HG03135 (cell line): ENCODE measurements around the gene ASCL2.

Source experiments
- ATAC-seq: cut with Tn5 transposase; IDR thresholded peaks from one replicate; pipeline ENCODE4 v1.9.1; 2021; ENCODE audit warnings: mild to moderate bottlenecking, moderate library complexity; ENCODE audit not compliant: unreplicated experiment

Gene ASCL2

DNA sequence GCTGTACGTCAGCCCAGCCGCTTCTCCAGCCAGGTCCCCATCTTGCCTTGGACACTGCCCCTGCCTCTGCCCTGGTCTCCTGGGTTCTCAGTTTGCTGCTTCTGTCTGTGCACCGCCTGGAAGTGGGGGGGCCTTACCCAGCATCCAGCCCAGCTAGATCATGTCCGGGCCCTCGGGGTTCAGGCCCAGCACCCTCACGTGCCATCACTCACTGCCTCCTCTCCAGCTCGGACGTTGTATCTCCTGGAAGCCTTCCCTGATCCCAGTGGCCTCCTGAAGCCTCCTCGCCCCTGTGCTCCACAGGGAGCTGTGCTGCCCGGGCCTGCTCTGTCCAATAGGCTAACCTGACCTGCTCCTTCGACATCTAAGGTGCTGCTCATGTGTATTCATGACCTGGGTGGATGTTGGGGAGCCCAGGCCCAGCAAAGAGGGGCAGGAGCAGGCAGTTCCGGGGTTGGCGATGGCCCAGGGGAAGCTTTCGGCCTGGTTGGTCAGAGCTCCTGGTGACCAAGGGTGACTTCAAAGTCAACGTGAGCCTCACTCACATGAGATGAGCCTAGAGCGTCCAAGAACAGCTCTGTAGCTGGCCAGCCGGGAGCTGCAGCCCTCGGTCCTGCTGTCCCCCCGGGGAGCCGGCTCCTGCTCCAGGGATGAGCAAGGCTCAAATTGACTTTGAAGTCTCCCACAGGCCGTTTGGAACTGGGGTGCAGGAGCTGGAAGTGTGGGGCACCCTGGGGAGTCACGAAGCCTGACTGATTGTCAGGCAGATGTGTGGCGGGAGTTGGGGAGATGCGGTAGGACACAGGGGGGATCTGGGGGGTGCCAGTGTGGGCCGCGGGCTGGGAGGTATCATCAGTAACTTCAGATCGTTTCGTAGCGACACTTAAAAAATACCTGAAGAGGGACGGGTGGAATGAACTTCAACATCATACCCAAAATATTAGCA, 5.2 kb upstream of the ASCL2 start:
- no peak for ATAC-seq

DNA sequence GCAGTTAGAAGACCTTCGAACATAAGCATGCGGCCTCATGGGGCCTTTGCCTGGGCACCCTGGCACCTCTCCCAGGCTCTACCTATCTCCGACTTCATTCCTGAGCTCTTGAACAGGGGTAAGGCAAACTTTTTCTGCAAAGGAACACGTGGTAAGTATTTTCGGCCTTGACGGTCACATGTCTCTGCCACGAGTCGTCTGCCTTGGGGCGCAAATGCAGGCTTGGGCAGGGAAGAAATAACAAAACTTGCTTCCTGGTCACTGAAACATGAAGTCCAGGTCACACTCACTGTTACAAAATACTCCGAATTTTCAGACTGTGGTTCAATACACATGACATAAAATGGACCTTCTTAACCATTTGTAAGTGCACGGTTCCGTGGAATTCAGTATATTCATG, 3.4 kb upstream of the ASCL2 start:
- ATAC-seq, result no peak

DNA sequence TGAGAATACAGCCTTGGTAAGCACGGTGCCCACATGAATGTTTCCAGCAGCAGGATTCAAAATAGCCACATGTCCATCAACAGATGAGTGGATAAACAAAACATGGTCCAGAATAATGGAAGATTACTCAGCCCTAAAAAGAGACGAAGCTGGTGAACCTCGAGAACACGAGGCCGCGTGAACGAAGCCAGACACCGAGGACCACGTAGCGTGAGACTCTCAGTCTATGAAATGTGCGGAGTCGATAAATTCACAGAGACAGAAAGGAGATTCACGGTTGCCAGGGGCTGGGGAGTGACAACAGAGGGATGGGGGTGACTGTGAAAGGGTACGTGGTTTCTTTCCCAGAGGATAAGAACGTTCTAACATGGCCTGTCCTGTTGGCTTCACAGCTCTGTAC, 2.9 kb upstream of the ASCL2 start:
- no peak for ATAC-seq

DNA sequence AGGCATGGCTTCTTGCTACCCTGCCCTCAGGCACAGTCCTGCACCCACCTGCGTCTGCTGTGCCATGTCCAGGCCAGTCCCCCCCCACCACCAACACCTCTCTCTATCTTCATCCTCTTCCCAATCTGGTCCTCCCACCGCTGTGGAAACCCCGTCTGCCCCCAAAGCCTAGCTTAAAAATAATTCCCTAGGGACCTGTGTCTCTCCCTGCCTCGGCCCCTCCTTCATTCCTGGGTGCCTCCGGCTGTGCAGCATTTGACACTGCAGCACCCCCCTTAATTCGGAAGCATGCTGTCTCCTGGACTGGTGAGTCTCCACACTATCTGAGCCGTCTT, 2.5 kb upstream of the ASCL2 start:
- ATAC-seq, result no peak

DNA sequence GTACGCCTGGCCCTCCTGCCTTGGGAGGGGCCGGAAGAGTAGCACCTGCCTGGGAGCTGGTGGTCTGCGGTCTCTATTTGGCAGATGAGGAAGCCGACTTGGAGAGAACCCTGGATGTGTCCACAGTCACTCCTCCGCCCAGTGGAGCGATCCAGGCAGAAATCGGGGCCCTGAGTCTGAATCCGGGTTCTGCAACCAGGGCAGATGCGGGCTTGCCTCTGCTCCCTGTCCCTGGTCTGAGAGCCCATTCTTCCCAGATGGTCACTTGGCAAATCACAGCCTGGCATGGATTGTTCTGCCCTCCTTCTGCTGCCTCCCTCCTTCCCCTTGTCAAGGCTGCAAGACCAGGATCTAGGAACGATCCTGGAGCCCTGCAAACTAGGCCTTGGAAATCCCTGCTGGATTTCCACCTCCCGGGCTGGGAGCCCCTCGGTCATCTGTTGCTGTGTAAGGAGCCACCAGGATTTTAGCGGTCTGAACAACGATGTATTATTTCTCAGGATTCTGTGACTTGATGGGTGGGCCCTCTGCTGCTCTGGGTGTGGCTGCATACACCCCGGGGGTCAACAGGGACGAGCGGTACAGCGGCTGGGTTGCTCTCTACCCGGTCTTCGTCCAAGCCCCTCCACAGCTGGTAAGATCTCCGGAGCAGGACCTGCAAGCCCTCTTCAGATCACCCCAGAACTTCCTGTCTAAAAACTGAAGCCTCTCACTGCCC, 2.0 kb upstream of the ASCL2 start:
- no peak for ATAC-seq

DNA sequence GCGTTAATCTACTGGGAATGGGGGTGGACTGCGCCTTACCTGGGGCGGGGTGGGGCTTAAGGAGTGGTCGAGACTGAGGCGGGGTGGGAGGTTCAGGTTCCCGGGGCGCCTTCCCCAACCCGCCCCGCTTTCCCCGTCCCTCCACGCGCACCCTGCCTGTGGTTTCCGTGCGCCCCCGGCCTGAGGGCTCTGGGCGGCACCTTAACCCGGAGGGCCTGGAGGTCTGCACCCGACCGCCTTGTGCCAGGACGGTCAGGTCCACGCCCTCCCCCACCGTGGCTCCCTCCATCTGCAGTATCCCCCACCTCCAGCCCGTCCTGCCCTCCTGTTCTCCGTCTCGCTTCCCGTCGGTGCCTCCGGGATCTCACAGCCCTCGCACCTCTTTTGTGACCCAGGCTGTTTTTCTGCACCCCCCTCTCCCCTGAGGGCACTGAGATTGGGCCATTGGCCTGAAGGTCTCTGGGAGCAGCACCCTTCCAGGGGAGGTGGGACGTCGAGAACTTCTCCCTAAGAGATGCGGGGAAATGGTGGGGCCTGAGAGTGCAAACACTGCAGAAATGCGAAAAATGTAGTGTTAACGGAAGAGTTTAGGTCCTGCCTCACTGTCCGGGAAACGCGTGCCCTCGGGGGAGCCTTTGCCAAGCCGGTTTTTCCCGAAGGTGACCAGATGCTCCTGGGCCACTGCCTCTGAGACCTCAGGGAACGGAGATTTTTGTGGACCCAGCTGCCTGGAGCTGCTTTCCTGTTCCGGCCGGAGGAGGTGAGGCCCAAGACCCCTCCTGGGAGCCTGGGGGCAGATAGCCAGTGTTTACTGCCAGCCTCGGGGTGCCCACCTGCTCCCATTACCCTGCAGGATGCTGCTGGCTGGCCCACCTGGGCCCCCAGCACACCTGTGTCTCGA, 1.2 kb upstream of the ASCL2 start:
- ATAC-seq, result no peak

DNA sequence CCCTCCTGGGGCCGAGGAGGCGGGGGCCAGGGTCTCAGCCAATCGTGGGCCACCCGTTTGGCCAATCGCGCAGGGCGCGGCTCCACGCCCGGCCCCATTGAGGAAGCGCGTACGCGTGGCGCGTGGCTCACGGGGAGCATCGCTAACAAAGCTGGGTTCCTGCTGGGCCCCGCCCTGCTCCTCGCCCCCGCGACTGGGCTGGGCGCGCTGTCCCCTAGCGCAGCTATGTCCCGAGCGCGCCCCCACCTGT, 614 bp upstream of the ASCL2 start:
- no peak for ATAC-seq

DNA sequence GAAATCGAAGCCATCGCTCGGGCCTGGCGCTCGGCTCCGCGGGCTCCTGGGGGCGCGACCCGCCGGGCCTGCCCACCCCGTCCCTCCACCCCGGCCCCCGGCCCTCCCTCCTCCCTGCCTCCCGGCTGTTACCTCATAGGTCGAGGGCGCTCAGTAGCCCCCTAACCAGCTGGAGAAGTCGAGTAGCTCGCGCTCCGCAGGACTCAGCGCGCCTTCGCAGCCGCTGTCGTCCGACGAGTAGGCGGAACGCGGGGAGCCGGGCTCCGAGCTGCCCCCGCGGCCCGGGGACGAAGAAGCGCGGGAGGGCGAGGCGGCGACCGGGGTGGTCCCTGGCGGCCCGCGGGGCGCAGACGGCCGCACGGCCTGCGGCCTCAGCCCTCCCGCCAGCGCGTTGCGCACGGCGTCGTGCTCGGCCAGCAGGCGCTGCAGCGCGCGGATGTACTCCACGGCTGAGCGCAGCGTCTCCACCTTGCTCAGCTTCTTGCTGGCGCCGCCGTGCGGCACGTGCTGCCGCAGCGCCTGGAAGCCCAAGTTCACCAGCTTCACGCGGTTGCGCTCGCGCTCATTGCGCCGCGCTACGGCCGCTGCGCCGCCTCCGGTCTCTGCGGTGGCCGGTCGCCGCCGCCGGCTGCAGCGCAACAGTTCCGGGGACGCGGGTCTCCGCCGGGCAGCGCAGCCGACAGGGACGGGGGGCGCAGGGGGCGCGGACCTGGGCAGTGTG, 627 bp downstream of the ASCL2 start:
- ATAC-seq, result no peak

DNA sequence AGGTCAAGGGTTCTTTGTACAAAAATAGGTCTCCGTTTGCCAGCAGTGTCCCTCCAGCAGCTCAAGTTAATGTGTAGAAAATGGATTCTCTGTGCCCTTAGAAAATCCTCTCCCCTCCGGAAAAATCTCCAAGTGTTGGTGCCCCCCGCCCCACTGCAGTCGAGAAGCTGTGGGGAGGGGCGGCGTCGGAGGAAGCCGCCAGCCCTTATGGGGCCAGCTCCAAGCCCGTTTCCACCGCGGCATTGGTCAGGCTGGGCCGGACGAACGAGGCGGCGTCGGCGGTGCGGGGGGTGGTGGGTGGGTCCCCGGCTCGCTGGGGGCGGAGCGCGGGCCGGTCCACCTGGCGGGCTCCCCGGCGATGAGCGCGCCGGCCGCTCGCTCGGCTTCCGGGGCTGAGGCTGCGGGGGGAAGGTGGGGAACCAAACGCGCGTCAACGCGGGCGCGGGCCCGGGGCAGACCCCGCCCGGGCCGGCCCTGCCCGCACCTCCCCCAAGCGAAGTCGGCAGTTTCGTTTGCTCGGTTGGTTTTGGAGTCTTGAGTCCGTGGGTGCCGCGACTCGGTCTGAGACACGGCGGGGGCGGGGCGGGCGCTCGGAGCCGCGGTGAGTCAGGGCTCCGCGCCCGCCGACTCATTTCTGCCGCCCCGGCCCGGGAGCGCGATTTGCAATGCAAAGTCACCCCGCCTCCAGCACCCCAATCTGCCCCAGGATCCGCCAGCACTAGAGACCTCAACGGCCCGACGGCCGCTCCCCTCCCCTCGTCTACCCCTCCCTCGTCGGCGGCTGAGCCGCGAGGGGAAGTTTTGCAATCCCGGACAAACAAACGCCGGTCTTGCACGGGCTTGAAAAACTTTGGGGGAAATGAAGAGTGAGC, 1.4 kb downstream of the ASCL2 start:
- ATAC-seq, result no peak

DNA sequence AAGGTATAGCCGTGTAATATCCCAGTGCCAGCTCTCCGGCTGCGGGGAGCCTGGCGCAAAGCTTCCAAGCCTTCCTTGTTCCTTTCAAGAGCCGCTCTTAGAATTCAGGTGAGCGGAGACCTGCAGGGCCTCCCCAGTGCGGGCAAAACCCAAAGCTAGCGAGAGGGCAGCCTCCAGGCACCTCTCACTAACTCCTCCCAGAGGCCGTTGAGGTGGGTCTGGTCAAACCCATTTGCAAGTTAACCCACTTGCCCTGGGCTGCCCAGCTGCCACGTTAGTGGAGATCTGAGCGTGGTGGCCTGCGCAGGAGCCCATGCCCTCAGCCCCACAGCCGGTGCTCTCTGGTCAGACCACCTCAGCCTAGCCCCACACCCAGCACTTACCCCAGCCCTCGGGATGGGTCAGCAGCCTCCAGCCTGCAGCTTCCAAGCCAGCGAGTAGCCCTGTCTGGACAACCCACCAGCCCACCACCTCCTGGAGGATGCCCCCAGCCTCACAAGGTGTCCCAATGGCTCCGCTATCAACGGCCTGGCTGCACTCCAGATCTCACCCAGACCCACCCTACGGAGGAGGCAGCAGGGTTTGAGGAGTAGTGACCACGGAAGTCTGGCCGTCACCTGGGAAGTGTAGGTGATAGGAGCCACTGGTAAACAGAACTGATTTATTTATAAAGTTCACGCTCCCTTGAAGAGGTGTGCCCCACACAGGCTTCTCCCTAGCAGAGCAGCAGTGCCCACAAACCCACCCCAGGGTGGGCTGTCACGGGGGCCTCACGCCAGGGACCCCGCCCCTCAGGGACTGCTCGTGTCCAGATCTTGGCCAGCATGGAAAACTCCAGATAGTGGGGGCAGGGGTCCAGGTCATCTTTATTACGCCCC, 2.3 kb downstream of the ASCL2 start:
- no peak for ATAC-seq

DNA sequence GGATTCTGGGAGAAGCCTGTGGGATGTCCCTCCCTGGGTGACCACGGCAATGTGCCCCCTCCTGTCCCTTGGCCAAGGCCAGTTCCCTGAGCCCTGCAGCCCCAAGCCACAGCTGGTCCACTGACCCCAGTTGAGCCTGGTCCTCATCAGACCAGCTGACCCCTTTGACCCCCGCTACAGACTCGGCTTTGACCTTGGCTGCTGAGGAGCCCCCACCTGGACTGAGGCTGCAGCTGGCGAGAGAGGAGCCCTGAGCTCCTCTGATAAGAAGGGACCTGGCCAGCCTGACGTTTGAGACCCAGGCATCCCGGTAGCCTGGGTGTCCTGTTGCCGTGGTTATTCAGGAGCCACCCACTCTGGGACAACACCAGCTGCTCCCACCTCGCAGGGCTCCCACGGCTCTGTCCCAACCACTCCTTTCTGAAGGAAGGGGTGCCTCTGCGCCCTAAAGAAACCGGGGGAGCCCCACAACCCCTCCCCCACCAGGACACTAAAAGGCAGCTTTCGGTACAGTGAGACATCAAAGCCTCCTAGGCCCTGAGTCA, 3.0 kb downstream of the ASCL2 start:
- no peak for ATAC-seq

DNA sequence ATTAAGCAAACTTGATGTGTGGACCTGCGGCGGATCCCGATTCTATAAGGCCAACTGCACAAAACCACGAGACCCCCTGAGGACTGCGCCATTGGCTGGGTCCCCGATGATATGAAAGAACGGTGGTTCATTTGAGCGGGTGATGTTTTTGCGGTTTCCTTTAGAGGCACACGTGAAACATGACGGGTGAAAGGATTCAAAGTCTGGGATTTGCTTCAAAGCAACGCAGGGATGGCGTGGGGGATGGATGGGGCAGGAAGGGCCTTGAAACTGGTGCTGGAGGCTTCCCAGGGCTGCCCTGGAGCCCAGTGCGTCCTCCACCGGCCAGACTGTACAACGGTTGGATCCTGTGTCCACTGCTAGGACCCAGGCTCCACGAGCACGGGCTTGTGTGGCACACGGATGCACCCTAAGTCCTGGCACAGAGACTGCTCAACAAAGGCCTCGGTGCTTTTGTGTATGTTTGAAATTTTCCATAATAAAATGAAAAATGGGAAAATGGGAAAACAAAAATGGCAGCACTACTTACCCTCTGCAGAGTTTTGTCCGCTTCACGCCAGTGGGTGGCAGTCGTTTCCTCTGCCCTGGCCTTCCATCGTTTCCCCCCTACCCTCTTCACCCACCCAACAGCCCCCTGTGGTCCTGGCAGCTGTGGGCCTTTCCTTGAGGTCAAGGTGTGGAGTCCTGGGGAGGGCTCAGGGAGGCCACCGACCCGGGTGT, 3.6 kb downstream of the ASCL2 start:
- no peak for ATAC-seq

DNA sequence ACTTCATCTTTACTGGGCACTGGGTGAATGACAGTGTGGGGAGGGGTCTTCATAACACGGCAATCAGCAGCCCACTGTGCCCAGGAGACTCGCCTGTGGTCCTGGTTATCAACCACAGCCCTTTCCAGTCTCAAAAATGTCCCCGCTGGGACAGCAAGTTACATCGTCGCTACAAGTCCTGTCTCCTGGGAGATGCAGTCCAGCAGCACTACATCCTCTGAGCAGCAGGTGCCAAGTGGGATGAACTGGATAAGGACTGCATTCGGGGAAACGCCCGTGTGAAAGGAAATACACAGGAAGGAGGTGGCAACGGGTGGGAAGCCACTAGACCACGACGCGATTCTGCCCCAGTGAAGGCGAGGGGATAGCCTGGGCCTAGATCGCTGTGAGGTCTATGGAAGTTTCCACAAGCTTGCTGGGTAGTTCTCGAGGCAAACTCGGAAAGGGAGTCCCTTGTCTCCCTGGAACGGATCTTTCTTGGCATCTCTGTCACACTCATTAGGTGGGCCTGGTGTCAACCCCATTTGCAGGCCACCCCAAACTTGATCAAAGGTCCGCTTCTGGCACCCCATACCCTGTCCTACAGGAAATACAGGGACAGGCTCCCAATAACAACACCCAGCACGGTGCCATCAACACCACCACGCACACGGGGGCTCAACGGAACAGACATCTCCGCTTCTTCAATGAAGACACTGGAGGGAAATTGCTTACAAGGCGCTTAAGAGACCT, 4.4 kb downstream of the ASCL2 start:
- no peak for ATAC-seq

DNA sequence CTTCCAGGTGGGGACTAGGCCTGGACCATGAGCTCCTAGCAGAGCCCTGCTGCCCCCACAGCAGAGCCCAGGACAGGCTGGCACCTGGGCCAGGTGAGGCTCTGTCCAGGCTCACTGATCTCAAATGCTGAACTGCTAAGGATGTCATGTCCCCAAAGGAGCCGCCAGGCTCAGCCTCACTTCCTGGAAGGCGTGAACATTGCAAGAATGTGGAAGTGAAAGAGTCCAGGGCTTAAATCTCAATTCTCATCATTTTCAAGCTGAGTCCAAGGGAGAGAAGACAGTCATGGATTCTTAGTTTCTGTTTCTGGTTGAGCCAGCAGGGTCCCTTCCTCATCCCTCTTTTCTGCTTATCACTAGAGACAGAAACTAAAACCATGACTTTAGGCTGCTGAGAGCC, 5.0 kb downstream of the ASCL2 start:
- ATAC-seq, result no peak

DNA sequence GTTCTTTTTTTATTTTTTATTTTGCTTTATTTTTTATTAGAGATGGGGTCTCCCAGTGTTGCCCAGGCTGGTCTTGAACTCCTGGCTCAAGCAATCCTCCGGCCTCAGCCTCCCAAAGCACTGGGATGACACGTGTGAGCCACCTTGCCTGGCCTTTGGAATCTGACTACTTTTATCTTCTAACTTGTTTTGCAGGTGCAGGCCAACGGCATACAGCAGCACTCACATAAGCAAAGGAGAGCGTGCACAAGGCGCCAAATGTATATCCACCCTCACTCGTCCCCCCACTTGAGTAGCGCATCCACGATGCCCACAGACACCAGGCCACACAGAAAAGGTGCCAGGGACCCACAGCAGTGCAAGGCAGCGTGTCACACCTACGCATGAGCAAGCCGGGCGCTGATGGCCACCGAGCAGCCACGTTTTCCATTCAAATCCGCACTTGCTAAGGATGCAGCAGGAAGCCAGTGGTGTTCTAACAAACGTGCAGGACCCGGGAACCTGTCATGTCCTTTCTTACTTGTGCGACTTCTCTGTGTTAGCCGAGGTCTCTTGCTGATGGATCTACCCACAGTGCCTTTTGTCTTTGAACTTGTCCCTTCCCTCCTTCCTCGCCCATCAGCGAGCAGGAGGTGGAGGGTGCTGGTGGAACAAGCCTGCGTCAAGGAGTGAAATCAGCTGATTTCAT, 5.9 kb downstream of the ASCL2 start:
- no peak for ATAC-seq

DNA sequence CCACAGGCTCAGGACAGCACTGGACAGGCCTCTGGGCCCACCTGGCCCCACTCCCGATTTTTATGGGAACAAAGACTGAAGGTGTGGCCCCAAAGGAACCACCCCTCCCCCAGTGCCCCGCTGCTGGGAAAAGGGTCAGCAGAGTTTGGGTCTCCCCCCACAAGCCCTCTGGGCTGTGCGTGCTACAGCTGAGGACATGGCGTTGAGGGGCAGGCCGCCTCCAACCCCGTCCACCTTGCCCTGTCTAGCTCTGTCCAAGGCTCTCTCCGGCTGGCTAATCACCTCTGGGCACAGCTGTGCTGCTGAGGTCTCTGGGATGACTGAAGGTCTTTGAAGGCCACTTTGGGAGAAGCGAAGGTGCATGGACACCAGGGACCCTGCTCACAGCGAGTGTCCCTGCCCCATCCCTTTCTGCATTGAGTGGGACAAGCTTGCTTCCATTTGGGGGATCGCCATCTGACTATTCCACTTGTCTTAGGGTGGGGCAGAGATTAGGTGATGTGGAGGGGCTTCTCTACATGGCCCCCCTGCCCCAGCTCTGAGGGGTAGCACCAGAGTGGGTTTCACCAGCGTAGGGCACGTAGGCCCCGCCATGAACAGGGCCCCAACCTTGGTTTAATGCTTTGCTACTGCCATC, 6.5 kb downstream of the ASCL2 start:
- no peak for ATAC-seq
